Inferior parietal cortex (tissue), 1 donor: ENCODE results near the gene GAL3ST3.
A peak's percentile ranks its signal among the peaks of the same experiment; 100 is the strongest.
"Not testable (repeated sequence)": the region's sequence is repeated elsewhere in the genome, so short reads cannot be mapped to it uniquely, and the experiment has no call there.

Source experiments
- DNase-seq: peaks from one replicate; pipeline ENCODE4 v3.0.0-alpha.2; 2016; ENCODE audit errors: extremely low spot score

The GAL3ST3 gene

DNA sequence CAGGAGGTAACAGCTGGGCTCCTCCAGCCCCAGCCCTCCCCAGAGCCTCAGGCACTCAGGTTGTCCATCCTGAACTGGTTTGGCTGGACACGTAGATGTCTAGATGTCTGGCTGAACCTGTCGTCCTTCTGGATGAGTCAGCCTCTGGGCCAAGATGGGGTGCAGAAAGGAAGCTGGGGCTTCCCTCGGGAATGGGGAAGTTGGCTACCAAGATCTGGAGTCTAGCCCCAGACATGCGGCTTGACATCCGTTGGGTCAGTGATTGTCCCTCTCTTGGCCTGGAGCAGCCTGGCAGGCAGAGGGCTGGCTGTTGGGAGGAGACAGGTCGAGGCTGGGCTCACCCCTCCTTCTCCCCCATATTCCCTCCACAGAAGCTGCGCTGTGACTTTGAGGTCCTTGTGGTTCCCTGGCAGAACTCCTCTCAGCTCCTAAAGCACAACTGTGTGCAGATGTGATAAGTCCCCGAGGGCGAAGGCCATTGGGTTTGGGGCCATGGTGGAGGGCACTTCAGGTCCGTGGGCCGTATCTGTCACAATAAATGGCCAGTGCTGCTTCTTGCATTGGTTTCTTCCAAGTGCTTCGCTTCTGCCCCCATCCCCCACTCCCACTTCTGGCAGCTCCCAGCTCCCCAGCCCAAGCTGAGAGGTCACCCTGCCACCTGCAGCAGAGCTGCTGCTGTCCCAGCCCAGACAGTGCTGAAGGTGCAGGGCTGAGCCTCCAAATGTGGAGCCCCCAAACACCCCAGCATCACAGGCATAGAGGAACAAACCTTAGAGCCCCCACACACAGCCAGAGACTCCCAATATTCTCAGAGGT is 35.8 kb downstream of the GAL3ST3 start:
- DNase-seq = no peak

DNA sequence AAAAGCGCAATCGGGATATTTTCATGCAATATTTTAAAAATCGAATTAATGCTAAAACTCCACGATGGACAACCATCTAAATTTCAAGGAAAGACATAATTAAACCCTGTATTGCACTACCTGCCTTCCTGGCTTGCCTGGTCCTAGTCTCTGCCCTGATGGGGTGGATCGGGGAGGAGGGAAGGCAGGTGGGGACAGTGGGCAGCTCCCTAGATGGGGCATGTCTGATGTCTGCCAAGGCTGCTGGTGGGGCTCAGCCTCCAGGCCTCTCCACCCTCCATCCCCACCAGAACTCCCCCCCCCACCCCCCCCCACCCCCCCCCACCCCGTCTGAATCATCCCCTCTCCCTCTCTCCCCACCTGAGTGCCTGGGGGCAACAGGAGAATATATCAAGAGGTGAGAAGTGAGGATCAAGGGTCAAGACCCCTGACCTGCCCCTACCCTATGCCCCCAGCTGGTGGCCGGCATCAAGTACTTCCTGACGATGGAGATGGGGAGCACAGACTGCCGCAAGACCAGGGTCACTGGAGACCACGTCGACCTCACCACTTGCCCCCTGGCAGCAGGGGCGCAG is 36.5 kb downstream of the GAL3ST3 start:
- DNase-seq = no peak

DNA sequence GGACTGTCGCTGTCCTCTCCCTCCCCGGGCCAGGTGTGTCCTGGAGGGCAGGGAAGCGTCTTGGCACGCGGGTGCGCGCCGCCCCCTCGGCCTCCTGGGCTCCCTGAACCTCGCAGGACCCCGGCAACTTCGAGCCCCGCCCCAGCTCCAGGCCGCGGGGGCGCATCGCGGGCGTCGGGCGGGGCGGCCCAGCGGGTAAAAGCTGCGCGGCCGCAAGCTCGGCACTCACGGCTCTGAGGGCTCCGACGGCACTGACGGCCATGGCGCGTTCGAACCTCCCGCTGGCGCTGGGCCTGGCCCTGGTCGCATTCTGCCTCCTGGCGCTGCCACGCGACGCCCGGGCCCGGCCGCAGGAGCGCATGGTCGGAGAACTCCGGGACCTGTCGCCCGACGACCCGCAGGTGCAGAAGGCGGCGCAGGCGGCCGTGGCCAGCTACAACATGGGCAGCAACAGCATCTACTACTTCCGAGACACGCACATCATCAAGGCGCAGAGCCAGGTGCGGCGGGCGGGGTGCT is 37.1 kb downstream of the GAL3ST3 start, which contains the start of gene CST6:
Gene CST6, plus strand, starts transcription at position 224 of the 519 bp plus-strand sequence. Its CDS starts 37 bp downstream, at position 261.
- no peak for DNase-seq

DNA sequence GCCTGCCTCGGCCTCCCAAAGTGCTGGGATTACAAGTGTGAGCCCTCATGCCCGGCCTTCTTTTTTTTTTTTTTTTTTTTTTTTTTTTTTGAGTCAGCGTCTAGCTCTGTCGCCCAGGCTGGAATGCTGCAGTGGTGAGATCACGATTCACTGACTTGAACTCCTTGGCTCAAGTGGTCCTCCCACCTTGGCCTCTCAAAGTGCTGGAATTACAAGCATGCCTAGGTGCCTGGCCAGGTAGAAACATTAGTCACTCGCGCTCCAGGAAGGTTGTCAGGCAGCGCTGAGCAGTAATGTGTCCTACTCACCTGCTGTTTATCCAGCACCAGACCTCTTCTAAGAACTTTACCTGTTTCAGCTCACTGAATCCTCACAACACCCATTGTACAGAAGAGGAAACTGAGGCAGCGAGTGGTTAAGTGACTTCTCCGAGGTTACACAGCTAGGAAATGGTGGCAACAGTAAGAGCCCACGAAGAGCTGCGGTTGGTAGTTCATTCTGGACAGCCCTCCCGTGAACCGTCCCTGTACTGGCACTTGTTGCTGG is 37.6 kb downstream of the GAL3ST3 start:
- no peak for DNase-seq

DNA sequence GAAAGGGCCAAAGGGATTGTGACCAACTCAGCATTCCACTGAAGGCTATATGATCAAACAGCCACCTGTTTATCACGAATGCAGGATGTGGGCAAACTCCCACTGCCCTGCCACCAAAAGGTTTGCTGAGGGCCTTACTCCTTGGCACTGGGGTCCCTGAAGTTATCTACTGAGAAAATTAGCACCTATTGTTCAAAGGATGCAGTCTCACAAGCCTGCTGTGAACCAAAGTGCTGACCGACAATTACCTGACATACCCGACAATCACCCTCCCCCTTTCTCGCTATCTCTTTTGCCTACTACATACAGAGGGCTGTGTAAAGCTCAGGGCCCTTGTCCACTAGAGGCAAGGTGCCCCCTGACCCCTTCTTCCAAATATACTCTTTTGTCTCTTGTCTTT is 38.9 kb downstream of the GAL3ST3 start:
- DNase-seq = not testable (repeated sequence)

DNA sequence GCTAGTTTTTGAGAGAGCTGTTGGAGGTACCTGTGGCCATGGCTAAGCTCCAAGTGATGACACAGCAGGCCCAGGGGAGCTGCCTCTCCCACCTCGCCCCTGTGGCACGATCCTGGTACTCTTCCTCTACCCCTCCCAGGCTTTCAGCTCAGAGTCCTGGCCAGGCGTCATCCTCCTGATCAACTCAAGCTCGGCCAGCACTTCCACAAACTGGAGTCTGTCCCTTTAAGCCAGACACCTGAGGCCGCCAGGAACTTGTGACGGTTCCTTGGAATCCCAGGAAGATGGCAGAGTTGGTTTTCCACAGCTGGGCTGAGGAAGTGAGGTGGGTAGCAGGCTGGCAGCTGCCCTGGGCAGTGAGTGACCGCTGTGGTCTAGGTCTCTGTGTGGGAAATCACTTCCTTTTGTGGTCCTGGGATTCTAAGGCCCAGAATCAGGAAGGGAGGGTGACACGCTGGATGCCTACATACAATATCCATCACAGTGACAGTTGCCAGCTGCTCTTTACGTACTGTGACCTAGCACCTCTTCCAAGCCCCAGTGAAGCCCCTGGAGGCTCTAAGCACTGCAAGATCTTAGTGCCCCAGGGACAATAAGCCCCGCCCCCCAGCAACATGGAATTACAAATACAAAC is 40.4 kb downstream of the GAL3ST3 start:
- no peak for DNase-seq

GRCh38 chr11:66008095-66008467 is 40.9 kb downstream of the GAL3ST3 start:
- DNase-seq = no peak

GRCh38 chr11:66007201-66007634 is 41.7 kb downstream of the GAL3ST3 start:
- DNase-seq = no peak

DNA sequence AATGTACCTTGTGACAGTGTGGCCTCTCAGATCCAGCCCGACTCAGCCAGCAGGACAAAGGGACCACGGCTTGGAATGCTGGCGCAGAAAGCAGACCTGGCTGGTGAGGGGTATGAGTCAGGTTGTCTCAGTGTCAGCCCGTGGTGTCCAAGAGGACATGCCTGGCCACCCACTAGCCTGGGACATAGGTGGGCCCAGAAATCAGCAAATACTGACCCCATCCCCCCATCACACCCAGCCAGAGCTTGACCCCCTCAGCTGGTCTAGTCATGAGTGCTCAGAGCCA is 42.1 kb downstream of the GAL3ST3 start:
- no peak for DNase-seq

- DNase-seq = no peak
Measured at GRCh38 chr11:66006134-66006890, 42.6 kb downstream of the GAL3ST3 start.

DNA sequence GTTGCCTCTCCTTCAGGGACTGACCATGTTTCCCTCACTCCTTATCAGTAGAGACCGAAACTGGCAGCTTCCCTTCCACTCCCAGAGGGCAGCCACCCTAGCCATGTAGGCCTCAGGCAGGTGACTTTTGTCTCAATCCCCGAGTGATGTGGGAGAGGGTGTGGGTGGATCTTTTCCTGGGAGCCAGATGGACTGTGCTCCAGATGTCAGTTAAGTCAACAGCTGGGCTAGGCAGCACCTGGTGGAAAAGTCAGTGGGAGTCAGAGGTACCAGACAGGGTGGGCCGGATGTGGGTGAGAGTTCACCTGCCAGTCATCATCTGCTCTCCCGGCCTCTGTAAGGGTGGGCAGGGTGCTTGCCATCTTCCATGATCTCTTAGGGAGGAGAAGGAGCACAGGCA is 44.8 kb downstream of the GAL3ST3 start:
- no peak for DNase-seq

DNA sequence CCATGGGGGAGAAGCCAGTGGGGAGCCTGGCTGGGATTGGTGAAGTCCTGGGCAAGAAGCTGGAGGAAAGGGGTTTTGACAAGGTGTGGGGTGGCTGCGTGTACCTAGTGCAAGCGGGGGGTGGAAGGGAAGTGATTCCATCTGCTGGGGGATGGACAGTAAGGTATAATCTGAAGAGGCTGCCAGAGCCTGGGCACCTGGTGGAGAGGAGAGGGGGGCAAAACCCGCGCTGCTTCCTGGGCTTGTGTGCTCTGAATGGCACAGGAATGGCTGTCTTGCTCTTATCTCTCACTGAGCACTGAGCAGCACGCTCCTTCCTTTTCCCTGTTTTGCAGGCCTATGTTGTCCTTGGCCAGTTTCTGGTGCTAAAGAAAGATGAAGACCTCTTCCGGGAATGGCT is 45.7 kb downstream of the GAL3ST3 start:
- no peak for DNase-seq

DNA sequence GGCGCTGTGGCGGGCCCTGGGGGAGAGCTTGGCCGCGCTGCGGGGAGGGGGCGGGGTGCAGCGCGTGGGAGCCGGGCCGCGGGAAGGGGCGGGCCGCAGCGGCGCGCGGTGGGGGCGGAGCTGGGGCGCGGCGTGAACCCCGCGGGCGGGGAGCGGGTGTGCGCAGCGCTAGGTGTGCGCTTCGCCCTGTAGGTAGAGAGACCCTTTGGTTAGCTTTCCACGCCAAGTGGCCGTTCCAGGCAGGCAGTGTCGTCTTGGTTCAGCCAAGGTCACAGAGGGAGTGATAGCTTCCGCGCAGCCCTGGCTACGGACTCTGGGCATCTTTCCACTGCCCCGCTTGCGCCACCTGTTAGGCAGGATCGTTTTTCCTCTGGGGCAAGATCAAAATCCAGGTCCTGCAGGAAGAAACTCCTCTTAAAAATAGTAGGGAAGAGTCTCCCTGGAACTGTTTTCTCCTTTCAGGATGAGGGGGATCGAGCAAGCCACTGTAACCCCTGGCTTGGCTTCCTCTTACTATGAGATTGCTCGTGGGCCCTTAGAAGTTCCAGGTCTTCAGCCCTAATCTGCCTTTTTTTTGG is 46.2 kb downstream of the GAL3ST3 start:
- peak; percentile 40 for DNase-seq

- DNase-seq = peak; percentile 99
Measured at GRCh38 chr11:66001942-66002647, 46.9 kb downstream of the GAL3ST3 start, which contains the start of the genes BANF1 and EIF1AD. Gene BANF1 (plus strand): TSS chr11:66002503. CDS start chr11:66003251, 748 bp downstream. Gene EIF1AD (minus strand): TSS chr11:66002157. CDS start chr11:66000389, 1,768 bp downstream.

GRCh38 chr11:65997286-65997685 is 51.7 kb downstream of the GAL3ST3 start:
- no peak for DNase-seq

- DNase-seq = no peak
Measured at GRCh38 chr11:65992056-65992455, 56.9 kb downstream of the GAL3ST3 start.
